Erythroblast (primary cell): ENCODE data around the gene PCDH9.

Experiments
- GATA1 ChIP-seq: IDR thresholded peaks from 2 replicates; pipeline ENCODE4 v1.6.1; 2011; ENCODE audit warnings: low read depth, mild to moderate bottlenecking, control low read depth, low read length, moderate library complexity
- POLR2A ChIP-seq: IDR thresholded peaks from 2 replicates; pipeline ENCODE4 v1.6.1; 2011; ENCODE audit warnings: mild to moderate bottlenecking, low read length

DNA sequence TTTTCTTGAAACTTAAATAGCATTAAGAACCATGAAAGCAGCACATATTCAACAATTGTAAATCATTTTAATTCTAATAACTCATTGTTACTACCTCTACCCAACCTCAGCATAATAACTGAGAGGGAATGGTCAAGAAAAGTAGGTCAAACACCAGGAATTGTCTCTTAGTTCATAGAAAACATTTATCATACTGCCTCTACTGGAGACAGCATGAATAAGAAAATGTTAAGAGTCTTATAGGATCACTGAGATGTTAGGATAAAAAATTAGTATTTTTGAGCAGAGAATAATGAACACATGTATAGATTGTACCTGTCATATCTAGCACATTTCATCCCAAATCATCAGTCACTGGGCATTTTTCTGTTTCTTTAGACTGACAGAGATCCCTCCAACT lies 515.3 kb downstream of the PCDH9 start:
- TF ChIP-seq POLR2A (no peak), GATA1 (no peak)
